OCI-LY7 (cell line): ENCODE data around the gene DNER. TPM values are rescaled to one million over a fixed set of nuclear protein-coding genes. Genes with fewer than 3 reads are reported as not detected.

Experiments
- BruUV-seq: library from RNA; stranded (reverse); fragments of 400-500 nt; replicated peaks from 2 replicates; lab custom pipeline; 2021; lab: Mats Ljungman, UMichigan
- CTCF ChIA-PET: fragments of 300-600 bp; sonication (Branson Sonifier 250); formaldehyde crosslinking; loops from one replicate; lab custom pipeline; 2022; ENCODE audit warnings: antibody characterized with exemption; ENCODE audit not compliant: unreplicated experiment; lab: Charles Lee
- POLR2A ChIA-PET: fragments of 300-600 bp; sonication (Branson Sonifier 250); formaldehyde crosslinking; loops from one replicate; lab custom pipeline; 2022; ENCODE audit warnings: antibody characterized with exemption; lab: Charles Lee
- DNase-seq: peaks from one replicate; pipeline ENCODE4 v3.0.0-alpha.2; 2015; ENCODE audit warnings: low spot score
- H2AFZ ChIP-seq: fragments of 200-600 bp; sonication (generic), shearing (Covaris generic); 2 replicates; pipeline ENCODE4 v1.6.1; 2014; ENCODE audit warnings: mild to moderate bottlenecking, antibody characterized with exemption, low read length, moderate library complexity
- H3K27ac ChIP-seq: fragments of 200-600 bp; sonication (generic); 2 replicates; pipeline ENCODE4 v1.5.1; 2014; ENCODE audit warnings: mixed run types, low read depth, mild to moderate bottlenecking, moderate library complexity, low read length, inconsistent platforms; ENCODE audit not compliant: poor library complexity, severe bottlenecking
- H3K36me3 ChIP-seq: fragments of 200-600 bp; sonication (generic); 2 replicates; pipeline ENCODE4 v1.6.1; 2014; ENCODE audit warnings: mild to moderate bottlenecking, antibody characterized with exemption, low read length, moderate library complexity, mixed read lengths; ENCODE audit not compliant: insufficient read depth
- H3K4me1 ChIP-seq: fragments of 200-600 bp; sonication (generic); 2 replicates; pipeline ENCODE4 v1.5.1; 2014; ENCODE audit warnings: mild to moderate bottlenecking, low read length; ENCODE audit not compliant: insufficient read depth, poor library complexity, severe bottlenecking
- H3K4me2 ChIP-seq: fragments of 200-600 bp; sonication (generic); 2 replicates; pipeline ENCODE4 v1.6.1; 2014; ENCODE audit warnings: mild to moderate bottlenecking, low read length
- H3K4me3 ChIP-seq: fragments of 200-600 bp; sonication (generic); 2 replicates; pipeline ENCODE4 v1.5.1; 2014; ENCODE audit warnings: mild to moderate bottlenecking, low read depth, low read length; ENCODE audit not compliant: poor library complexity, severe bottlenecking
- H3K79me2 ChIP-seq: fragments of 200-600 bp; sonication (generic); 2 replicates; pipeline ENCODE4 v1.6.1; 2016; ENCODE audit warnings: low read depth, mild to moderate bottlenecking, low read length, moderate library complexity, mixed read lengths; ENCODE audit not compliant: insufficient read depth
- H3K9me2 ChIP-seq: fragments of 200-600 bp; sonication (generic); 2 replicates; pipeline ENCODE4 v1.6.1; 2016; ENCODE audit warnings: mild to moderate bottlenecking, low read length, mixed read lengths; ENCODE audit not compliant: insufficient read depth
- H3K9me3 ChIP-seq: fragments of 200-600 bp; sonication (generic); 2 replicates; pipeline ENCODE4 v1.6.1; 2014; ENCODE audit warnings: mild to moderate bottlenecking, mixed run types, low read length, mixed read lengths
- H4K20me1 ChIP-seq: fragments of 200-600 bp; sonication (generic); 2 replicates; pipeline ENCODE4 v1.6.1; 2014; ENCODE audit warnings: mild to moderate bottlenecking, antibody characterized with exemption, low read length, moderate library complexity, mixed read lengths; ENCODE audit not compliant: insufficient read depth
- EZH2phosphoT487 ChIP-seq: fragments of 200-600 bp; sonication (generic); IDR thresholded peaks from 2 replicates; pipeline ENCODE4 v1.6.1; 2018; ENCODE audit warnings: low read depth, borderline replicate concordance, mild to moderate bottlenecking, mixed run types, antibody characterized with exemption, low read length, moderate library complexity, mixed read lengths
- intact Hi-C: fragments of 100-400 bp; cut with micrococcal nuclease; formaldehyde crosslinking; loops from one replicate; pipeline ENCODE4 v1.10.0; 2022; ENCODE audit not compliant: unreplicated experiment
- total RNA-seq, 2 experiments: library from RNA; depleted of rRNA in 1 of 2; stranded (reverse); fragments of >200 nt in 1 of 2; shearing (Covaris generic) in 1 of 2; gene quantifications; 2 replicates each; pipeline ENCODE4 v1.2.3, GENCODE V29; 2014 to 2022
- TF ChIP-seq, protein P1 (sequence below): fragments of 200-600 bp; sonication (generic); conservative IDR thresholded peaks from 2 replicates; pipeline ENCODE4 v1.5.1; 2014; ENCODE audit warnings: mild to moderate bottlenecking, antibody characterized with exemption, low read length, moderate library complexity, mixed read lengths

The DNER gene
- total RNA-seq, 2 experiments from 2014 or later = not detected

DNA sequence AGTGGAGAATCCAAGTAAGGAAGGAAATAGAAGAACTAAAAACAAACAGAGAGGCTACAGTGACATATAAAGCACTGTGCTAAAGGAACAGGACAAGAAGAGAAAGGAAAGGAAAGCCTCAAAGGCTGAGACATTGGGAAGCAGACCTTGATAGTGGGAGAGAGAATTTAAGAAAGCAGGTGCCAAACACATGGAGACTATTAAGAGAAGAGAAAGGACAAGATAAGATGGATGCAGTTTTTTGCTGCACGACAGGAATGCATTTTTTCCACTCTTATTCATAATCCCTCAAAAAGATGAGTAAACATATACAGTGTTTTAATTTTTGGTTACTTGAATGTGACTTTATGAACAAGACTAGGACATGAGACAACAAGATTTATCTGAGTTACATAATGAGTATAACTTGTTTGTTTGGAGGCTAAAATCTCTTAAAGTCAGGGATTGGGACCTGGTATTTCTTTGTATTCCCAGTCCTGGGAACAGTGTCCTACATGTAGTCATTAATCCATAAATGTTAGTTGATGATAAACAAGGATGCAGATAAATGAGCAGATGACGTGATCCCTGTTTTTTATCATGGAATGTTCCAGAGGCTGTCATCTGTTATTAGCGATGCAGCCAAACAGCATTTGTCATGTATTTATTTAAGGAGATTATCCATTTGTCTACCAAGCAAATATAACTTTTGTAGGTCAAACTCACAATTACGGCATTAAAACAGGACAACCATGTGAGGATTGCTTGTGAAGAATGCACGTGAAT, 141.7 kb downstream of the DNER start:
- Histone ChIP-seq H3K9me2 (no peaks in the 10 kb centered on the region), H3K4me2 (no peak overlapping the region), H3K9me3 (no peaks in the 10 kb centered on the region), H3K79me2 (no peaks in the 10 kb centered on the region), H3K36me3 (no peaks in the 10 kb centered on the region), H3K4me3 (no peak overlapping the region), H3K27ac (no peak overlapping the region), H4K20me1 (no peaks in the 10 kb centered on the region), H2AFZ (no peak overlapping the region), H3K4me1 (no peaks in the 10 kb centered on the region)
- POLR2A ChIA-PET = no interaction called here
- no peak for TF ChIP-seq EZH2phosphoT487
- TF ChIP-seq, protein P1, sequence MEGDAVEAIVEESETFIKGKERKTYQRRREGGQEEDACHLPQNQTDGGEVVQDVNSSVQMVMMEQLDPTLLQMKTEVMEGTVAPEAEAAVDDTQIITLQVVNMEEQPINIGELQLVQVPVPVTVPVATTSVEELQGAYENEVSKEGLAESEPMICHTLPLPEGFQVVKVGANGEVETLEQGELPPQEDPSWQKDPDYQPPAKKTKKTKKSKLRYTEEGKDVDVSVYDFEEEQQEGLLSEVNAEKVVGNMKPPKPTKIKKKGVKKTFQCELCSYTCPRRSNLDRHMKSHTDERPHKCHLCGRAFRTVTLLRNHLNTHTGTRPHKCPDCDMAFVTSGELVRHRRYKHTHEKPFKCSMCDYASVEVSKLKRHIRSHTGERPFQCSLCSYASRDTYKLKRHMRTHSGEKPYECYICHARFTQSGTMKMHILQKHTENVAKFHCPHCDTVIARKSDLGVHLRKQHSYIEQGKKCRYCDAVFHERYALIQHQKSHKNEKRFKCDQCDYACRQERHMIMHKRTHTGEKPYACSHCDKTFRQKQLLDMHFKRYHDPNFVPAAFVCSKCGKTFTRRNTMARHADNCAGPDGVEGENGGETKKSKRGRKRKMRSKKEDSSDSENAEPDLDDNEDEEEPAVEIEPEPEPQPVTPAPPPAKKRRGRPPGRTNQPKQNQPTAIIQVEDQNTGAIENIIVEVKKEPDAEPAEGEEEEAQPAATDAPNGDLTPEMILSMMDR = no peak
- intact Hi-C loops = no loop called here
- no TSS peak for BruUV-seq
- DNase-seq = no peak
- CTCF ChIA-PET = no interaction called here

GRCh38 chr2:229571243-229571642, 143.1 kb downstream of the DNER start:
- no peak overlapping the region for H3K27ac ChIP-seq
- TF ChIP-seq, protein P1 = no peak
- no peak for TF ChIP-seq EZH2phosphoT487
- H2AFZ ChIP-seq = no peak overlapping the region
- H3K36me3 ChIP-seq = no peaks in the 10 kb centered on the region
- DNase-seq = no peak
- H3K9me2 ChIP-seq = no peaks in the 10 kb centered on the region
- CTCF ChIA-PET = no interaction called here
- H3K9me3 ChIP-seq = no peaks in the 10 kb centered on the region
- intact Hi-C loops = no loop called here
- no peaks in the 10 kb centered on the region for H3K4me1 ChIP-seq
- no TSS peak for BruUV-seq
- H3K79me2 ChIP-seq = no peaks in the 10 kb centered on the region
- H3K4me2 ChIP-seq = no peak overlapping the region
- H4K20me1 ChIP-seq = no peaks in the 10 kb centered on the region
- POLR2A ChIA-PET = no interaction called here
- no peak overlapping the region for H3K4me3 ChIP-seq

- no peaks in the 10 kb centered on the region for H3K9me2 ChIP-seq
- no TSS peak for BruUV-seq
- no peak overlapping the region for H2AFZ ChIP-seq
- H3K4me3 ChIP-seq = no peak overlapping the region
- ChIA-PET CTCF (no interaction called here), POLR2A (no interaction called here)
- no peak for TF ChIP-seq EZH2phosphoT487
- TF ChIP-seq, protein P1 = no peak
- intact Hi-C loops = no loop called here
- H3K27ac ChIP-seq = no peak overlapping the region
- no peak overlapping the region for H3K4me2 ChIP-seq
- H4K20me1 ChIP-seq = no peaks in the 10 kb centered on the region
- no peaks in the 10 kb centered on the region for H3K9me3 ChIP-seq
- H3K36me3 ChIP-seq = no peaks in the 10 kb centered on the region
- DNase-seq = no peak
- H3K4me1 ChIP-seq = no peaks in the 10 kb centered on the region
- H3K79me2 ChIP-seq = no peaks in the 10 kb centered on the region
Observed at GRCh38 chr2:229566370-229566769, 148.0 kb downstream of the DNER start.
